Measurements from ENCODE around the gene ZNF469.

The ZNF469 gene

GRCh38 chr16:88382491-88383400, at the start of gene ZNF469:
ZNF469 (plus strand) TSS chr16:88382959; CDS start chr16:88427471, 44,512 bp downstream.
- DNase-seq (ENCODE audit: low read depth) = peak; percentile 27
- H3K4me3 ChIP-seq (ENCODE audit: control insufficient read depth, low read depth, low read length) = peak within 1 kb of the TSS; percentile 38

GRCh38 chr16:88333848-88334777, 48.6 kb upstream of the ZNF469 start:
- no peak for TF ChIP-seq CTCF (conservative IDR thresholded peaks at IDR 0.05; ENCODE audit: control insufficient read depth, insufficient read depth, low read depth, low read length)
- DNase-seq (ENCODE audit: low read depth) = no peak
- H3K4me3 ChIP-seq (ENCODE audit: control insufficient read depth, low read depth, low read length) = no peak overlapping the region

More at GRCh38 chr16:88382491-88383400, at the start of gene ZNF469:
- no peak for TF ChIP-seq CTCF (conservative IDR thresholded peaks at IDR 0.05; ENCODE audit: control insufficient read depth, insufficient read depth, low read depth, low read length)

GRCh38 chr16:88334778-88335720, 47.7 kb upstream of the ZNF469 start:
- H3K4me3 ChIP-seq (ENCODE audit: control insufficient read depth, low read depth, low read length) = no peak overlapping the region
- DNase-seq (ENCODE audit: low read depth) = no peak
- no peak for TF ChIP-seq CTCF (conservative IDR thresholded peaks at IDR 0.05; ENCODE audit: control insufficient read depth, insufficient read depth, low read depth, low read length)

- DNase-seq (ENCODE audit: low read depth) = peak; percentile 30
- no peak overlapping the region for H3K4me3 ChIP-seq (ENCODE audit: control insufficient read depth, low read depth, low read length)
- no peak for TF ChIP-seq CTCF (conservative IDR thresholded peaks at IDR 0.05; ENCODE audit: control insufficient read depth, insufficient read depth, low read depth, low read length)
These were observed 45.7 kb upstream of the ZNF469 start for GRCh38 chr16:88337021-88337420.

GRCh38 chr16:88337538-88337937, 45.2 kb upstream of the ZNF469 start:
- TF ChIP-seq CTCF (conservative IDR thresholded peaks at IDR 0.05; ENCODE audit: control insufficient read depth, insufficient read depth, low read depth, low read length) = no peak
- no peak for DNase-seq (ENCODE audit: low read depth)
- no peak overlapping the region for H3K4me3 ChIP-seq (ENCODE audit: control insufficient read depth, low read depth, low read length)

GRCh38 chr16:88338111-88338510, 44.6 kb upstream of the ZNF469 start:
- TF ChIP-seq CTCF (conservative IDR thresholded peaks at IDR 0.05; ENCODE audit: control insufficient read depth, insufficient read depth, low read depth, low read length) = peak; percentile 19
- DNase-seq (ENCODE audit: low read depth) = no peak
- no peak overlapping the region for H3K4me3 ChIP-seq (ENCODE audit: control insufficient read depth, low read depth, low read length)

All from fibroblast of mammary gland (primary cell).